H9 (cell line): ENCODE measurements around the gene MYF6. TPM values are rescaled to one million over a fixed set of nuclear protein-coding genes. Genes with fewer than 3 reads are reported as not detected.

Experiments
- DNase-seq: peaks from one replicate; pipeline ENCODE4 v3.0.0-alpha.2; 2017
- H2AFZ ChIP-seq: one replicate; pipeline ENCODE4 v1.6.1; 2013; ENCODE audit warnings: mild to moderate bottlenecking, low read length, control low read depth, moderate library complexity
- H2AK5ac ChIP-seq: 2 replicates; pipeline ENCODE4 v1.6.1; 2013; ENCODE audit warnings: low read length, control low read depth, mixed read lengths; ENCODE audit not compliant: insufficient read length
- H2BK120ac ChIP-seq: one replicate; pipeline ENCODE4 v1.6.1; 2013; ENCODE audit warnings: low read depth, mild to moderate bottlenecking, low read length, control low read depth, inconsistent platforms; ENCODE audit not compliant: poor library complexity, severe bottlenecking
- H2BK12ac ChIP-seq: 2 replicates; pipeline ENCODE4 v1.6.1; 2013; ENCODE audit warnings: low read length, control low read depth, mixed read lengths, low read depth; ENCODE audit not compliant: insufficient read length
- H2BK15ac ChIP-seq: 2 replicates; pipeline ENCODE4 v1.6.1; 2013; ENCODE audit warnings: low read depth, low read length, control low read depth
- H2BK20ac ChIP-seq: one replicate; pipeline ENCODE4 v1.6.1; 2013; ENCODE audit warnings: low read depth, mild to moderate bottlenecking, low read length, control low read depth, inconsistent platforms; ENCODE audit not compliant: poor library complexity, severe bottlenecking
- H2BK5ac ChIP-seq: 2 replicates; pipeline ENCODE4 v1.6.1; 2013; ENCODE audit warnings: low read length, control low read depth, mixed read lengths; ENCODE audit not compliant: insufficient read length
- H3K14ac ChIP-seq: 2 replicates; pipeline ENCODE4 v1.6.1; 2013; ENCODE audit warnings: low read length, control low read depth; ENCODE audit not compliant: insufficient read depth
- H3K18ac ChIP-seq: 2 replicates; pipeline ENCODE4 v1.6.1; 2013; ENCODE audit warnings: low read depth, mild to moderate bottlenecking, mixed read lengths, low read length, control low read depth; ENCODE audit not compliant: insufficient read length
- H3K23ac ChIP-seq: 2 replicates; pipeline ENCODE4 v1.6.1; 2013; ENCODE audit warnings: low read length, control low read depth, mixed read lengths, low read depth; ENCODE audit not compliant: insufficient read length
- H3K23me2 ChIP-seq: 2 replicates; pipeline ENCODE4 v1.6.1; 2013; ENCODE audit warnings: low read depth, mild to moderate bottlenecking, mixed read lengths, low read length, control low read depth; ENCODE audit not compliant: insufficient read length, poor library complexity, severe bottlenecking
- H3K27ac ChIP-seq: 2 replicates; pipeline ENCODE4 v1.5.1; 2013; ENCODE audit warnings: low read length, control low read depth, mixed read lengths, low read depth; ENCODE audit not compliant: insufficient read length
- H3K27me3 ChIP-seq: 2 replicates; pipeline ENCODE4 v1.6.1; 2013; ENCODE audit warnings: low read length, control low read depth, inconsistent platforms; ENCODE audit not compliant: insufficient read depth
- H3K4ac ChIP-seq: 2 replicates; pipeline ENCODE4 v1.6.1; 2013; ENCODE audit warnings: low read depth, mild to moderate bottlenecking, control low read depth, inconsistent platforms, low read length, moderate library complexity
- H3K4me1 ChIP-seq: 2 replicates; pipeline ENCODE4 v1.6.1; 2013; ENCODE audit warnings: low read length, control low read depth, inconsistent platforms; ENCODE audit not compliant: insufficient read depth
- H3K4me2 ChIP-seq: 2 replicates; pipeline ENCODE4 v1.6.1; 2013; ENCODE audit warnings: low read length, control low read depth, mixed read lengths; ENCODE audit not compliant: insufficient read length, insufficient read depth
- H3K56ac ChIP-seq: 2 replicates; pipeline ENCODE4 v1.6.1; 2013; ENCODE audit warnings: low read depth, mild to moderate bottlenecking, mixed read lengths, low read length, control low read depth; ENCODE audit not compliant: insufficient read length
- H3K79me1 ChIP-seq: 2 replicates; pipeline ENCODE4 v1.6.1; 2013; ENCODE audit warnings: low read depth, mild to moderate bottlenecking, moderate library complexity, low read length, control low read depth, inconsistent platforms; ENCODE audit not compliant: insufficient read depth, poor library complexity, severe bottlenecking
- H3K79me2 ChIP-seq: 2 replicates; pipeline ENCODE4 v1.6.1; 2013; ENCODE audit warnings: low read length, control low read depth, inconsistent platforms; ENCODE audit not compliant: insufficient read depth
- H3K9ac ChIP-seq: 2 replicates; pipeline ENCODE4 v1.6.1; 2013; ENCODE audit warnings: low read length, control low read depth, mixed read lengths; ENCODE audit not compliant: insufficient read length; ENCODE audit errors: extremely low read depth
- H3K9me3 ChIP-seq: one replicate; pipeline ENCODE4 v1.6.1; 2013; ENCODE audit warnings: low read depth, low read length, inconsistent platforms; ENCODE audit not compliant: control insufficient read depth
- H3T11ph ChIP-seq: one replicate; pipeline ENCODE4 v1.6.1; 2013; ENCODE audit warnings: mild to moderate bottlenecking, low read length, control low read depth, inconsistent platforms
- H4K20me1 ChIP-seq: one replicate; pipeline ENCODE4 v1.6.1; 2013; ENCODE audit not compliant: control insufficient read depth, insufficient read length, insufficient read depth
- H4K5ac ChIP-seq: 2 replicates; pipeline ENCODE4 v1.6.1; 2013; ENCODE audit warnings: low read depth, mild to moderate bottlenecking, mixed read lengths, low read length, control low read depth; ENCODE audit not compliant: insufficient read length
- H4K8ac ChIP-seq: replicated peaks from 2 replicates; pipeline ENCODE4 v1.6.1; 2013; ENCODE audit warnings: low read length, control low read depth, mixed read lengths, low read depth; ENCODE audit not compliant: insufficient read length
- H4K91ac ChIP-seq: 2 replicates; pipeline ENCODE4 v1.6.1; 2013; ENCODE audit warnings: low read depth, mild to moderate bottlenecking, moderate library complexity, mixed read lengths, low read length, control low read depth; ENCODE audit not compliant: insufficient read length
- H3K27ac Mint-ChIP-seq, 3 experiments: 2 replicates in 2 of 3; 3 replicates in 1 of 3; pipeline ENCODE4 v1.8.0; 2020 to 2021; ENCODE audit warnings: mixed read lengths in 3 of 3, mild to moderate bottlenecking in 1 of 3, moderate library complexity in 1 of 3
- H3K27me3 Mint-ChIP-seq: 2 replicates; pipeline ENCODE4 v1.8.0; 2021; ENCODE audit warnings: low read depth, mild to moderate bottlenecking, moderate library complexity, mixed read lengths
- H3K36me3 Mint-ChIP-seq, 3 experiments: 2 replicates in 2 of 3; 3 replicates in 1 of 3; pipeline ENCODE4 v1.8.0; 2020 to 2021; ENCODE audit warnings: low read depth in 3 of 3, mixed read lengths in 3 of 3; ENCODE audit not compliant: insufficient read depth in 1 of 3
- H3K4me1 Mint-ChIP-seq, 2 experiments: 2 replicates each; pipeline ENCODE4 v1.8.0; 2020; ENCODE audit warnings: mixed read lengths in 2 of 2
- H3K4me3 Mint-ChIP-seq, 2 experiments: 2 replicates in 1 of 2; 3 replicates in 1 of 2; pipeline ENCODE4 v1.8.0; 2020 to 2021; ENCODE audit warnings: mild to moderate bottlenecking in 2 of 2, mixed read lengths in 2 of 2, moderate library complexity in 1 of 2
- H3K9me3 Mint-ChIP-seq, 2 experiments: 2 replicates in 1 of 2; 3 replicates in 1 of 2; pipeline ENCODE4 v1.8.0; 2020; ENCODE audit warnings: mild to moderate bottlenecking in 2 of 2, mixed read lengths in 2 of 2, moderate library complexity in 1 of 2
- WGBS: extraction: QIAGEN DNeasy Blood & Tissue Kit; methylation state at CpG from one replicate; pipeline ENCODE4 v1.1.7; 2013; ENCODE audit warnings: missing lambda C conversion rate, low lambda C conversion rate, mixed read lengths; ENCODE audit not compliant: insufficient read length; ENCODE audit errors: extremely low coverage; 5-methylcytosine and 5-hydroxymethylcytosine counted together
- total RNA-seq: library from RNA; stranded (reverse); gene quantifications from 2 replicates; pipeline ENCODE4 v1.2.1, GENCODE V29; 2021
- TF ChIP-seq, protein P1 (sequence below): fragments of 200-600 bp; sonication (generic); conservative IDR thresholded peaks from 3 replicates; pipeline ENCODE4 v1.8.0; 2021; ENCODE audit warnings: antibody characterized with exemption, mild to moderate bottlenecking

MYF6 gene
- total RNA-seq, 1 experiment from 2014 or later, result not detected

DNA sequence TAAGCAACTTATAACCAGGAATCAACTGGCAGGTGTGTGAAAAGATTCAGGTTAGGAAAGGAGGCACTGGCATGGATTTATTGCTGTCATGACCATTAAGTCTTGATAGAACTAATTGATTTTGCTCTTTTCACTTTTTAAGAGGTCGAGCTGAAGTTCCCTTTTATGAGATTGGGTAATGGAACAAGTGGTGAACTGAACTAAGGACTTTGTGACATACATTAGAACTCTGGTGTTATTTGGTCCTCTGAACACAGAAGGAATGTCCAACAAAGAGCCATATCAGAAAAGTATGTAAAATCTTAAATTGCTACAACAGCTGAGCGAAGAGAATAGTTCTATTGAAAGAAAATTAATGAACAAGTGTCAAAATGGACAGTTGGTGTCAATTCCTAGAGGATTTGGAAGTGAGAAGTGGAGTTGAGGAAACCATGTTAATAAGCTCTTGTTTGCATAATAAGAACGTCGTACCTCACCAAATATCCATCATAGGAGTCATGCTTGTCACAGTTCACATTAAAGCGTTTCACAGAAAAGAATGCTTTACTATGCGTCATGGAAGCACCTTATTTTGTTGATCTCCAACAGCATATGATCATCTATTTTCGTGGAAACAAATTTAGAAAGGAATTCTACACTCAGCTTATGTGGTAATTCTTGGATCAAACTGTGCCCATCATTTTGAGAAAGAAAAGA lies 8.4 kb upstream of the MYF6 start:
- Histone ChIP-seq H3K79me2 (no peaks in the 10 kb centered on the region), H4K8ac (no peak overlapping the region), H3K23ac (no peak overlapping the region), H3K9me3 (no peaks in the 10 kb centered on the region), H4K5ac (no peak overlapping the region), H3K4me1 (no peaks in the 10 kb centered on the region; the same call in 1 of the 2 replicates), H4K91ac (no peak overlapping the region), H3K23me2 (no peaks in the 10 kb centered on the region), H3T11ph (no peak overlapping the region), H3K4ac (no peak overlapping the region), H2BK120ac (no peak overlapping the region), H3K9ac (no peak overlapping the region), H2AFZ (no peak overlapping the region), H3K14ac (no peak overlapping the region), H3K56ac (no peak overlapping the region), H2BK15ac (no peak overlapping the region), H4K20me1 (no peaks in the 10 kb centered on the region), H2AK5ac (no peak overlapping the region), H2BK12ac (no peak overlapping the region), H3K27me3 (no peaks in the 10 kb centered on the region; the same call in 1 of the 2 replicates), H2BK5ac (no peak overlapping the region), H3K4me2 (no peak overlapping the region), H3K27ac (no peak overlapping the region), H3K79me1 (no peaks in the 10 kb centered on the region), H2BK20ac (no peak overlapping the region), H3K18ac (no peak overlapping the region)
- Mint-ChIP-seq H3K4me3 (no peak overlapping the region), H3K27me3 (peaks cover 30% of the 10 kb centered on the region), H3K27ac (no peak overlapping the region), H3K36me3 (no peaks in the 10 kb centered on the region), H3K9me3 (no peaks in the 10 kb centered on the region), H3K4me1 (peaks cover 19 to 25% of the 10 kb centered on the region in 2 experiments)
- TF ChIP-seq, protein P1, sequence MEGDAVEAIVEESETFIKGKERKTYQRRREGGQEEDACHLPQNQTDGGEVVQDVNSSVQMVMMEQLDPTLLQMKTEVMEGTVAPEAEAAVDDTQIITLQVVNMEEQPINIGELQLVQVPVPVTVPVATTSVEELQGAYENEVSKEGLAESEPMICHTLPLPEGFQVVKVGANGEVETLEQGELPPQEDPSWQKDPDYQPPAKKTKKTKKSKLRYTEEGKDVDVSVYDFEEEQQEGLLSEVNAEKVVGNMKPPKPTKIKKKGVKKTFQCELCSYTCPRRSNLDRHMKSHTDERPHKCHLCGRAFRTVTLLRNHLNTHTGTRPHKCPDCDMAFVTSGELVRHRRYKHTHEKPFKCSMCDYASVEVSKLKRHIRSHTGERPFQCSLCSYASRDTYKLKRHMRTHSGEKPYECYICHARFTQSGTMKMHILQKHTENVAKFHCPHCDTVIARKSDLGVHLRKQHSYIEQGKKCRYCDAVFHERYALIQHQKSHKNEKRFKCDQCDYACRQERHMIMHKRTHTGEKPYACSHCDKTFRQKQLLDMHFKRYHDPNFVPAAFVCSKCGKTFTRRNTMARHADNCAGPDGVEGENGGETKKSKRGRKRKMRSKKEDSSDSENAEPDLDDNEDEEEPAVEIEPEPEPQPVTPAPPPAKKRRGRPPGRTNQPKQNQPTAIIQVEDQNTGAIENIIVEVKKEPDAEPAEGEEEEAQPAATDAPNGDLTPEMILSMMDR, result no peak
- no peak for DNase-seq
- no CpG with 5 or more reads among the region's 7 CpGs for WGBS
